Breast epithelium (tissue), 4 donors: ENCODE data around the gene LENG9. TPM values are rescaled to one million over a fixed set of nuclear protein-coding genes. Genes with fewer than 3 reads are reported as not detected.
"Not testable (repeated sequence)": the region's sequence is repeated elsewhere in the genome, so short reads cannot be mapped to it uniquely, and the experiment has no call there.

Source experiments
- DNase-seq, 2 donors: peaks; one replicate each; pipeline ENCODE4 v3.0.0-alpha.2; 2019; ENCODE audit warnings: low spot score in 2 of 2
- H3K27ac ChIP-seq, 2 donors: fragments of 200-600 bp; sonication (generic) in 1 of 2; one replicate each; pipeline ENCODE4 v1.5.1; 2016 to 2019; ENCODE audit warnings: mild to moderate bottlenecking in 1 of 2
- H3K27me3 ChIP-seq, 2 donors: fragments of 200-600 bp; sonication (generic) in 1 of 2; one replicate each; pipeline versions ENCODE4 v1.5.1 to v1.6.0; 2017 to 2019; ENCODE audit warnings: control low read depth in 1 of 2, mild to moderate bottlenecking in 1 of 2
- H3K36me3 ChIP-seq: fragments of 200-600 bp; one replicate; pipeline ENCODE4 v1.5.1; 2019
- H3K4me1 ChIP-seq, 2 donors: fragments of 200-600 bp; sonication (generic); one replicate each; pipeline ENCODE4 v1.5.1; 2016 to 2019; ENCODE audit warnings: control low read depth in 1 of 2
- H3K4me3 ChIP-seq, 3 donors: fragments of 200-600 bp; sonication (generic); 1 replicate in 2 of 3; 2 replicates in 1 of 3; pipeline ENCODE4 v1.5.1; 2016 to 2019; ENCODE audit warnings: mild to moderate bottlenecking in 3 of 3, moderate library complexity in 2 of 3
- H3K9me3 ChIP-seq, 2 donors: fragments of 200-600 bp; sonication (generic) in 1 of 2; one replicate each; pipeline ENCODE4 v1.5.1; 2016 to 2019; ENCODE audit warnings: control low read depth in 1 of 2
- CTCF ChIP-seq, 3 donors: fragments of 450-650 bp; IDR thresholded peaks; one replicate each; pipeline ENCODE4 v1.5.1; 2016 to 2017; ENCODE audit warnings: antibody characterized with exemption in 3 of 3, mild to moderate bottlenecking in 3 of 3, moderate library complexity in 3 of 3
- POLR2A ChIP-seq: fragments of 450-650 bp; IDR thresholded peaks from one replicate; pipeline ENCODE4 v1.6.1; 2016; ENCODE audit warnings: antibody characterized with exemption, mild to moderate bottlenecking, moderate library complexity
- POLR2AphosphoS5 ChIP-seq, 3 donors: sonication (generic); formaldehyde crosslinking; IDR thresholded peaks; one replicate each; pipeline ENCODE4 v1.6.1; 2017; ENCODE audit warnings: antibody characterized with exemption in 3 of 3
- intact Hi-C: fragments of 100-400 bp; cut with DNase I; formaldehyde crosslinking; loops from one replicate; pipeline ENCODE4 v1.15.1; 2023; ENCODE audit warnings: low total_unique reads
- total RNA-seq, 3 donors: library from RNA; depleted of rRNA; stranded (reverse); fragments of >200 nt; gene quantifications; one replicate each; pipeline ENCODE4 v1.1.0, GENCODE V29; 2016

The LENG9 gene
- total RNA-seq, 3 donors from 2014 or later = 4.5 to 8.2 (median 4.8) TPM

- H3K4me1 ChIP-seq = peaks cover 5 to 8% of the 10 kb centered on the region in 2 donors
- H3K36me3 ChIP-seq = no peaks in the 10 kb centered on the region
- H3K27ac ChIP-seq = peak overlapping the region in 1 of 2 donors; percentile 36
- intact Hi-C loops = no loop called here
- H3K27me3 ChIP-seq = no peaks in the 10 kb centered on the region
- H3K9me3 ChIP-seq = no peaks in the 10 kb centered on the region
- DNase-seq = no peak
- no peak overlapping the region for H3K4me3 ChIP-seq
- TF ChIP-seq CTCF (IDR thresholded peaks at IDR 0.05) = no peak
Observed at GRCh38 chr19:54469496-54469934, 5.9 kb upstream of the LENG9 start.

- H3K4me3 ChIP-seq, H3K27me3 ChIP-seq, H3K27ac ChIP-seq, intact Hi-C loops, H3K36me3 ChIP-seq, DNase-seq, H3K9me3 ChIP-seq: not testable (repeated sequence)
- H3K4me1 ChIP-seq = peaks cover 0 to 16% of the 10 kb centered on the region in 2 donors
Observed at GRCh38 chr19:54466110-54466480, 2.5 kb upstream of the LENG9 start.

GRCh38 chr19:54465426-54466109 lies 2.0 kb upstream of the LENG9 start:
- Histone ChIP-seq H3K4me1 (peaks cover 0 to 11% of the 10 kb centered on the region in 2 donors), H3K4me3 (peak overlapping the region in 2 of 3 donors; percentile 71 to 82), H3K36me3 (peaks cover 8% of the 10 kb centered on the region), H3K9me3 (no peaks in the 10 kb centered on the region), H3K27me3 (no peaks in the 10 kb centered on the region), H3K27ac (peak overlapping the region; percentile 40 to 98)
- TF ChIP-seq POLR2A = no peak
- no peak for TF ChIP-seq CTCF (IDR thresholded peaks at IDR 0.05)
- TF ChIP-seq POLR2AphosphoS5 (IDR thresholded peaks at IDR 0.05) = no peak
- DNase-seq = no peak
- intact Hi-C loops = no loop called here

GRCh38 chr19:54464630-54465425 lies 1.2 kb upstream of the LENG9 start:
- H3K4me3 ChIP-seq = peak overlapping the region; percentile 58 to 82 (median 71)
- intact Hi-C loops = no loop called here
- no peak for TF ChIP-seq POLR2AphosphoS5 (IDR thresholded peaks at IDR 0.05)
- no peak for TF ChIP-seq CTCF (IDR thresholded peaks at IDR 0.05)
- no peak for TF ChIP-seq POLR2A
- H3K27ac ChIP-seq = peak overlapping the region; percentile 96 to 98
- peak; percentile 89 to 92 for DNase-seq
- H3K27me3 ChIP-seq = no peaks in the 10 kb centered on the region
- H3K9me3 ChIP-seq = no peaks in the 10 kb centered on the region
- H3K36me3 ChIP-seq = peaks cover 14% of the 10 kb centered on the region
- H3K4me1 ChIP-seq = peaks cover 0 to 7% of the 10 kb centered on the region in 2 donors

- no peak for TF ChIP-seq POLR2AphosphoS5 (IDR thresholded peaks at IDR 0.05)
- peaks cover 0 to 7% of the 10 kb centered on the region in 2 donors for H3K4me1 ChIP-seq
- intact Hi-C loops = no loop called here
Observed at GRCh38 chr19:54464044-54464629, 559 bp upstream of the LENG9 start.

More at GRCh38 chr19:54464044-54464629, 559 bp upstream of the LENG9 start:
- H3K9me3 ChIP-seq = no peaks in the 10 kb centered on the region
- no peaks in the 10 kb centered on the region for H3K27me3 ChIP-seq
- H3K27ac ChIP-seq = peak overlapping the region; percentile 96 to 98
- H3K4me3 ChIP-seq = peak overlapping the region; percentile 58 to 82 (median 71)
- H3K36me3 ChIP-seq = peaks cover 18% of the 10 kb centered on the region
- DNase-seq = peak; percentile 95 to 98
